DOHH2 (cell line): ENCODE results near the gene TMEM164.

Experiments used
- H3F3A ChIP-seq: fragments of 200-600 bp; sonication (generic), shearing (Covaris generic); 2 replicates; pipeline ENCODE4 v1.6.0; 2016; ENCODE audit warnings: antibody characterized with exemption, mild to moderate bottlenecking; ENCODE audit not compliant: control insufficient read depth, insufficient read depth
- H3K27ac ChIP-seq: fragments of 200-600 bp; sonication (generic); 2 replicates; pipeline ENCODE4 v1.5.1; 2014; ENCODE audit warnings: low read depth, mild to moderate bottlenecking, low read length, moderate library complexity
- H3K27me3 ChIP-seq: fragments of 200-600 bp; sonication (generic); 2 replicates; pipeline ENCODE4 v1.6.1; 2014; ENCODE audit warnings: mild to moderate bottlenecking, low read length, mixed read lengths; ENCODE audit not compliant: control insufficient read depth
- H3K36me3 ChIP-seq: fragments of 200-600 bp; sonication (generic); 2 replicates; pipeline ENCODE4 v1.6.1; 2014; ENCODE audit warnings: mild to moderate bottlenecking, low read length, moderate library complexity, mixed read lengths; ENCODE audit not compliant: control insufficient read depth
- H3K4me1 ChIP-seq: fragments of 200-600 bp; sonication (generic); 2 replicates; pipeline ENCODE4 v1.6.1; 2014; ENCODE audit warnings: mild to moderate bottlenecking, low read length, mixed read lengths; ENCODE audit not compliant: control insufficient read depth
- H3K4me2 ChIP-seq: fragments of 200-600 bp; sonication (generic); 2 replicates; pipeline ENCODE4 v1.6.0; 2014; ENCODE audit warnings: mild to moderate bottlenecking, low read length, moderate library complexity
- H3K4me3 ChIP-seq: fragments of 200-600 bp; sonication (generic); 2 replicates; pipeline ENCODE4 v1.5.1; 2014; ENCODE audit warnings: mild to moderate bottlenecking, low read length, mixed read lengths
- H3K79me2 ChIP-seq: fragments of 200-600 bp; sonication (generic); 2 replicates; pipeline ENCODE4 v1.6.1; 2014; ENCODE audit warnings: mild to moderate bottlenecking, low read length, mixed read lengths; ENCODE audit not compliant: control insufficient read depth
- H3K9me2 ChIP-seq: fragments of 200-600 bp; sonication (generic); replicated peaks from 2 replicates; pipeline ENCODE4 v1.6.1; 2014; ENCODE audit warnings: mild to moderate bottlenecking, low read length, mixed read lengths; ENCODE audit not compliant: control insufficient read depth
- H3K9me3 ChIP-seq: fragments of 200-600 bp; sonication (generic); 2 replicates; pipeline ENCODE4 v1.6.1; 2014; ENCODE audit warnings: antibody characterized with exemption, low read length, mixed read lengths; ENCODE audit not compliant: control insufficient read depth, insufficient read depth
- H4K20me1 ChIP-seq: fragments of 200-600 bp; sonication (generic); 2 replicates; pipeline ENCODE4 v1.6.0; 2014; ENCODE audit warnings: low read depth, mild to moderate bottlenecking, antibody characterized with exemption, low read length, moderate library complexity; ENCODE audit not compliant: control insufficient read depth, insufficient read depth
- EZH2phosphoT487 ChIP-seq: fragments of 200-600 bp; sonication (generic); IDR thresholded peaks from 2 replicates; pipeline ENCODE4 v1.6.1; 2017; ENCODE audit warnings: borderline replicate concordance, mild to moderate bottlenecking, antibody characterized with exemption, low read length, moderate library complexity, mixed read lengths
- TF ChIP-seq, protein P1 (sequence below): fragments of 200-600 bp; sonication (generic); IDR thresholded peaks from one replicate; pipeline ENCODE4 v1.5.1; 2014; ENCODE audit warnings: antibody characterized with exemption, mild to moderate bottlenecking, low read depth, low read length; ENCODE audit not compliant: poor library complexity, severe bottlenecking

The TMEM164 gene

DNA sequence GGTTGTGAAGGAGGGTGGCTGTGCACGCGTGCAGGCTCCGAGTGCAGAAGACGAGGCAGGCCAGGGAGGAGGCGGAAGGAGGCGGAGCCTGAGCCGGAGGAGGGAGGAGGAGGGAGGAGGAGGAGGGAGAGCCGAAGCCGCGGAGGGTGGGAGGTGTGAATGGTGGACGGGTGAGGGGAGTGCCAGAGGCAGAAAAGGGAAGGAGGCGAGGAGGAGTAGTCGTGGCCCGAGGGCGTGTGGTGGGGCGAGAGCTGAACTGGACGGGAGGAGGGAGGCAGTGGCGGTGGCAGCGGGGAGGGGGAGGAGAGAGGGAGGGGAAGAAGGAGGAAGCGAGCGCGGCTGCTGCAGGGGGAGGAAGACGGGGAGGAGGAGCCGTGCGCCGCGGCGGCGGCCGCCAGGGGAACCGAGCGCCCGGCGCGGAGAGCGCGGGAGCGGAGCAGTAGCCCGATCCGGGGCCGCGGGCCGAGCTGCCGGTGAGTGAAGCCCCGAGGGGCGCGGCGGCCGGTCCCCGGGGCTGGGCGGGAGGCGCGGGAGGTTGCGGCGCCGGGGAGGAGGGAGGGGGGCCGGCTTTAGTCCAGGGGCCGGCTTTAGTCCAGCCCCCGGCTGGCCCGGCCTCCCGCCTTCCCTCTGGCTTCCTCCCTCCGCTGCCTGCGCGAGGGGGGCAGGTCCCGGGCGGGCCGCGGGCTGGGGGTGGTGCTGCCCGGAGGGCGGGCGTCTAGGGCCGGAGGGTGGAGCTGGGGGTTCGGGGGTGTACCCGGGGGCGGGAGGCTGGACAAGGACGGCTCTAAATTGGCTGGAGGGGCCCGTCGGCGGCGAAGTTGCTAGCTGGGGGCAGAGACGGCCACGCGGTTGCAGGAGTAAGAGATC is at the start of gene TMEM164:
TMEM164 (plus strand) TSS at position 815 of the 867 bp plus-strand sequence. CDS start 661 bp downstream, outside the sequence.
- Histone ChIP-seq H4K20me1 (no peaks in the 10 kb centered on the region), H3K4me1 (peaks cover 16% of the 10 kb centered on the region), H3K36me3 (no peaks in the 10 kb centered on the region), H3K9me3 (no peaks in the 10 kb centered on the region), H3K4me3 (peak within 1 kb of the TSS; percentile 82), H3K27me3 (no peaks in the 10 kb centered on the region), H3F3A (no peaks in the 10 kb centered on the region), H3K27ac (peak within 1 kb of the TSS; percentile 49), H3K79me2 (peaks cover 6% of the 10 kb centered on the region), H3K9me2 (no peaks in the 10 kb centered on the region), H3K4me2 (peak within 1 kb of the TSS; percentile 74)
- no peak for TF ChIP-seq EZH2phosphoT487
- TF ChIP-seq, protein P1, sequence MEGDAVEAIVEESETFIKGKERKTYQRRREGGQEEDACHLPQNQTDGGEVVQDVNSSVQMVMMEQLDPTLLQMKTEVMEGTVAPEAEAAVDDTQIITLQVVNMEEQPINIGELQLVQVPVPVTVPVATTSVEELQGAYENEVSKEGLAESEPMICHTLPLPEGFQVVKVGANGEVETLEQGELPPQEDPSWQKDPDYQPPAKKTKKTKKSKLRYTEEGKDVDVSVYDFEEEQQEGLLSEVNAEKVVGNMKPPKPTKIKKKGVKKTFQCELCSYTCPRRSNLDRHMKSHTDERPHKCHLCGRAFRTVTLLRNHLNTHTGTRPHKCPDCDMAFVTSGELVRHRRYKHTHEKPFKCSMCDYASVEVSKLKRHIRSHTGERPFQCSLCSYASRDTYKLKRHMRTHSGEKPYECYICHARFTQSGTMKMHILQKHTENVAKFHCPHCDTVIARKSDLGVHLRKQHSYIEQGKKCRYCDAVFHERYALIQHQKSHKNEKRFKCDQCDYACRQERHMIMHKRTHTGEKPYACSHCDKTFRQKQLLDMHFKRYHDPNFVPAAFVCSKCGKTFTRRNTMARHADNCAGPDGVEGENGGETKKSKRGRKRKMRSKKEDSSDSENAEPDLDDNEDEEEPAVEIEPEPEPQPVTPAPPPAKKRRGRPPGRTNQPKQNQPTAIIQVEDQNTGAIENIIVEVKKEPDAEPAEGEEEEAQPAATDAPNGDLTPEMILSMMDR = no peak

DNA sequence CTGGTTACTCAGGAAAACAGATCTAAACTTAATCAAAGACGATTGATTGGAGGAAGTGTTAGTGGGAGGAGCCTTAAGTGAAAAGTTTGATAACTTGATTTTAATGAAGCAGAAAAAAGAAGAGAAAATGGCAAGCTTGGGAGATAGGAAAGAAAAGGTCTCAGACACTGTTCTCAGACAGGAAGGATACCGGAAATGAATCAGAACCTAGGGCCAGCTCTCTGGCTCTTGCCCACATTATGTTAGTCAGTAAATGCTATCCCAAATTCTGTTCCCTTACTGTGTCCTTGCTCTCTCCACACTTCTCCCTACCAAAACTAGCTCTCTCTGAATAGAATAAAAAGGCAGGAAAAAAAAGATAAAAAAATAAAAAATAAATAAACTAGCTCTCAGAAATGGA is 48.6 kb upstream of the TMEM164 start:
- Histone ChIP-seq H3K27me3 (no peaks in the 10 kb centered on the region), H3K4me3 (no peak overlapping the region), H3K4me1 (no peaks in the 10 kb centered on the region), H3K9me2 (no peaks in the 10 kb centered on the region), H3K9me3 (no peaks in the 10 kb centered on the region), H3F3A (no peaks in the 10 kb centered on the region), H3K79me2 (no peaks in the 10 kb centered on the region), H4K20me1 (no peaks in the 10 kb centered on the region), H3K36me3 (no peaks in the 10 kb centered on the region), H3K4me2 (no peak overlapping the region), H3K27ac (no peak overlapping the region)
- TF ChIP-seq, protein P1 = no peak
- no peak for TF ChIP-seq EZH2phosphoT487

DNA sequence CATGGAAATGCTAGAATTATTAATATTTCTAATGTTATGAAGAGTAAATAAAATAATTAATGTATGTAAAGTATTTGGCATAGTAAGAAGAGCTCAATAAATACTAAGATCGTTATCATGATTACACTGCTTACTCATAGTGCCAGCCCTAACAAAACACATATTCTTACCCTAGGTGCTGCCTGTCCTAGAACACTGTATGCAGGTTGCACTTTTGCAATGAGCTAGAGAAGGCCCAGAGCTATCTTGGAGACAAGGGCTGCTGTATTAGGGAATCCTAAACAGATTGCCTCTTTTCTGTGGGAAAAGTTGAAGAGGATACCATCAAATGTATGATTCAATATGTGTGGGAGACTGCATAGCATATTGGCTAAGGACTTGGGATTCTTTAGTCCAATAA is 48.0 kb upstream of the TMEM164 start:
- Histone ChIP-seq H3K27me3 (no peaks in the 10 kb centered on the region), H4K20me1 (no peaks in the 10 kb centered on the region), H3K4me2 (no peak overlapping the region), H3K9me2 (no peaks in the 10 kb centered on the region), H3K9me3 (no peaks in the 10 kb centered on the region), H3K4me1 (no peaks in the 10 kb centered on the region), H3K36me3 (no peaks in the 10 kb centered on the region), H3K4me3 (no peak overlapping the region), H3K27ac (no peak overlapping the region), H3F3A (no peaks in the 10 kb centered on the region), H3K79me2 (no peaks in the 10 kb centered on the region)
- TF ChIP-seq EZH2phosphoT487 = no peak
- TF ChIP-seq, protein P1 = no peak
